Kidney epithelial cell (primary cell): ENCODE results near the gene ERCC6. TPM values are rescaled to one million over a fixed set of nuclear protein-coding genes. Genes with fewer than 3 reads are reported as not detected.

Source experiments
- DNase-seq: peaks from one replicate; pipeline ENCODE4 v3.0.0-alpha.2; 2010; ENCODE audit warnings: low read depth
- H3K27me3 ChIP-seq: 2 replicates; pipeline ENCODE4 v1.6.0; 2011; ENCODE audit warnings: low read length; ENCODE audit not compliant: control insufficient read depth, insufficient read depth
- H3K36me3 ChIP-seq: 2 replicates; pipeline ENCODE4 v1.5.1; 2011; ENCODE audit warnings: low read length; ENCODE audit not compliant: control insufficient read depth, insufficient read depth
- H3K4me3 ChIP-seq: 2 replicates; pipeline ENCODE4 v1.5.1; 2011; ENCODE audit warnings: low read depth, mild to moderate bottlenecking, control low read depth, low read length
- total RNA-seq: library from RNA; depleted of rRNA; stranded (reverse); fragments of >200 nt; gene quantifications from 2 replicates; pipeline ENCODE4 v1.2.3, GENCODE V29; 2015
- TF ChIP-seq, protein P1 (sequence below): IDR thresholded peaks from 2 replicates; pipeline ENCODE4 v1.5.1; 2011; ENCODE audit warnings: mild to moderate bottlenecking, moderate library complexity, low read length, control low read depth, inconsistent platforms; ENCODE audit not compliant: insufficient read depth, poor library complexity, severe bottlenecking

The ERCC6 gene
- total RNA-seq, 1 donor from 2014 or later = 7.3 TPM

- TF ChIP-seq, protein P1, sequence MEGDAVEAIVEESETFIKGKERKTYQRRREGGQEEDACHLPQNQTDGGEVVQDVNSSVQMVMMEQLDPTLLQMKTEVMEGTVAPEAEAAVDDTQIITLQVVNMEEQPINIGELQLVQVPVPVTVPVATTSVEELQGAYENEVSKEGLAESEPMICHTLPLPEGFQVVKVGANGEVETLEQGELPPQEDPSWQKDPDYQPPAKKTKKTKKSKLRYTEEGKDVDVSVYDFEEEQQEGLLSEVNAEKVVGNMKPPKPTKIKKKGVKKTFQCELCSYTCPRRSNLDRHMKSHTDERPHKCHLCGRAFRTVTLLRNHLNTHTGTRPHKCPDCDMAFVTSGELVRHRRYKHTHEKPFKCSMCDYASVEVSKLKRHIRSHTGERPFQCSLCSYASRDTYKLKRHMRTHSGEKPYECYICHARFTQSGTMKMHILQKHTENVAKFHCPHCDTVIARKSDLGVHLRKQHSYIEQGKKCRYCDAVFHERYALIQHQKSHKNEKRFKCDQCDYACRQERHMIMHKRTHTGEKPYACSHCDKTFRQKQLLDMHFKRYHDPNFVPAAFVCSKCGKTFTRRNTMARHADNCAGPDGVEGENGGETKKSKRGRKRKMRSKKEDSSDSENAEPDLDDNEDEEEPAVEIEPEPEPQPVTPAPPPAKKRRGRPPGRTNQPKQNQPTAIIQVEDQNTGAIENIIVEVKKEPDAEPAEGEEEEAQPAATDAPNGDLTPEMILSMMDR = no peak
- H3K27me3 ChIP-seq = peaks cover 2% of the 10 kb centered on the region
- no peaks in the 10 kb centered on the region for H3K36me3 ChIP-seq
- H3K4me3 ChIP-seq = no peak overlapping the region
- no peak for DNase-seq
Observed at GRCh38 chr10:49543604-49544003, 4.7 kb upstream of the ERCC6 start.

- Histone ChIP-seq H3K4me3 (no peak overlapping the region), H3K27me3 (peaks cover 2% of the 10 kb centered on the region), H3K36me3 (no peaks in the 10 kb centered on the region)
- DNase-seq = no peak
- TF ChIP-seq, protein P1 = no peak
Observed at GRCh38 chr10:49542353-49542752, 3.4 kb upstream of the ERCC6 start.

DNA sequence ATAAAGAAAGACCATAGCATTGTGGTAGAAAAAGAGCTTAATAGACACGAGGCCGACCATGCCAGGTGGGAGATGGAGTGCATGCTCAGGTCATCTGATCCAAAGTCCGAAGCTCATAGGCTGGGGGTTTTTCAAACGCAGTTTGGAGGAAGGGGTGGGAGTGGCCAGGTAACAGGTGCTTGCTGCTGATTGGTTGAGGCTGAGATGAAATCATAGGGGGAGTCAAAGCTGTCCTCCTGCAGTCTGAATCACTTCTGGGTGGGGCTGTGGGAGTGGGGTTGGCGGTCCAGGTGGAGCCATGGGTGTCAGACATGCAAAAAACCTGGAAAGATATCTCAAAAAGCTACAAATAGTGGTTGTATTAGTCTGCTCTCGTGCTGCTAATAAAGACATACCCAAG, 2.8 kb upstream of the ERCC6 start:
- H3K27me3 ChIP-seq = peaks cover 2% of the 10 kb centered on the region
- DNase-seq = no peak
- no peaks in the 10 kb centered on the region for H3K36me3 ChIP-seq
- TF ChIP-seq, protein P1 = no peak
- no peak overlapping the region for H3K4me3 ChIP-seq

GRCh38 chr10:49540056-49540797, 1.3 kb upstream of the ERCC6 start:
- Histone ChIP-seq H3K27me3 (peaks cover 2% of the 10 kb centered on the region), H3K36me3 (no peaks in the 10 kb centered on the region), H3K4me3 (no peak overlapping the region)
- DNase-seq = no peak
- TF ChIP-seq, protein P1 = no peak

- H3K27me3 ChIP-seq = peaks cover 2% of the 10 kb centered on the region
- no peak for DNase-seq
- H3K36me3 ChIP-seq = no peaks in the 10 kb centered on the region
- TF ChIP-seq, protein P1 = no peak
- peak overlapping the region; percentile 58 for H3K4me3 ChIP-seq
Observed at GRCh38 chr10:49539320-49539885, 482 bp upstream of the ERCC6 start.
